Mesothelial cell of epicardium (in vitro differentiated cells): ENCODE data around the gene USP17L13. TPM values are rescaled to one million over a fixed set of nuclear protein-coding genes. Genes with fewer than 3 reads are reported as not detected.
"Not testable (repeated sequence)": the region's sequence is repeated elsewhere in the genome, so short reads cannot be mapped to it uniquely, and the experiment has no call there.

Source experiments
- DNase-seq, 2 experiments: peaks; one replicate each; pipeline ENCODE4 v3.0.0; 2021; ENCODE audit warnings: low spot score in 2 of 2; ENCODE audit not compliant: unreplicated experiment in 2 of 2
- H3K27ac Mint-ChIP-seq: 2 replicates; pipeline ENCODE4 v1.8.0; 2021; ENCODE audit warnings: mixed read lengths
- H3K27me3 Mint-ChIP-seq: 2 replicates; pipeline ENCODE4 v1.8.0; 2021; ENCODE audit warnings: low read depth, mixed read lengths
- H3K36me3 Mint-ChIP-seq: 2 replicates; pipeline ENCODE4 v1.8.0; 2021; ENCODE audit warnings: mixed read lengths
- H3K4me1 Mint-ChIP-seq: 2 replicates; pipeline ENCODE4 v1.8.0; 2021; ENCODE audit warnings: mixed read lengths
- H3K4me3 Mint-ChIP-seq: 2 replicates; pipeline ENCODE4 v1.8.0; 2021; ENCODE audit warnings: mild to moderate bottlenecking, moderate library complexity, mixed read lengths
- H3K9me3 Mint-ChIP-seq: 2 replicates; pipeline ENCODE4 v1.8.0; 2021; ENCODE audit warnings: mixed read lengths
- total RNA-seq: library from RNA; stranded (reverse); gene quantifications from 3 replicates; pipeline ENCODE4 v1.2.1, GENCODE V29; 2021

Gene USP17L13
- total RNA-seq, 1 donor from 2014 or later = not detected

- not testable (repeated sequence) for H3K4me1 Mint-ChIP-seq, DNase-seq
Measured at GRCh38 chr4:9267319-9267718, 42.6 kb downstream of the USP17L13 start, which contains the start of gene USP17L22. USP17L22 (plus strand) TSS chr4:9267619; CDS start chr4:9267619, 0 bp downstream.

GRCh38 chr4:9271719-9272118 lies 47.0 kb downstream of the USP17L13 start:
- H3K27me3 Mint-ChIP-seq, H3K27ac Mint-ChIP-seq, H3K9me3 Mint-ChIP-seq, H3K4me3 Mint-ChIP-seq, H3K36me3 Mint-ChIP-seq, H3K4me1 Mint-ChIP-seq: not testable (repeated sequence)
- DNase-seq = peak; percentile 40 to 43

More at GRCh38 chr4:9267319-9267718, 42.6 kb downstream of the USP17L13 start, which contains the start of gene USP17L22:
- H3K27ac Mint-ChIP-seq, H3K9me3 Mint-ChIP-seq, H3K27me3 Mint-ChIP-seq, H3K36me3 Mint-ChIP-seq, H3K4me3 Mint-ChIP-seq: not testable (repeated sequence)

Other genes with a start within 250 kb of the USP17L13 start
- not detected in 3 replicates for gene FAM90A26, start 54.5 kb upstream of the USP17L13 start, total RNA-seq
- not detected in 3 replicates for gene USP17L10, start 14.2 kb upstream of the USP17L13 start, total RNA-seq
- 0.14 TPM in 1 of 3 replicates, not detected in the others for gene USP17L11, start 9.5 kb upstream of the USP17L13 start, total RNA-seq
- not detected in 3 replicates for gene USP17L12, start 4.7 kb upstream of the USP17L13 start, total RNA-seq
- gene USP17L15, start 9.5 kb downstream of the USP17L13 start, total RNA-seq = 0.16 TPM in 1 of 3 replicates, not detected in the others
- not detected in 3 replicates for gene USP17L17, start 19.0 kb downstream of the USP17L13 start, total RNA-seq
- not detected in 3 replicates for gene USP17L18, start 23.7 kb downstream of the USP17L13 start, total RNA-seq
- not detected in 3 replicates for gene USP17L19, start 28.5 kb downstream of the USP17L13 start, total RNA-seq
- not detected in 3 replicates for gene USP17L20, start 33.2 kb downstream of the USP17L13 start, total RNA-seq
- gene USP17L21, start 38.0 kb downstream of the USP17L13 start, total RNA-seq = not detected in 3 replicates
- not detected in 3 replicates for gene USP17L22, start 42.7 kb downstream of the USP17L13 start, total RNA-seq
- gene USP17L24, start 100.3 kb downstream of the USP17L13 start, total RNA-seq = not detected in 3 replicates
- gene USP17L25, start 105.0 kb downstream of the USP17L13 start, total RNA-seq = not detected in 3 replicates
- not detected in 3 replicates for gene USP17L26, start 109.8 kb downstream of the USP17L13 start, total RNA-seq
- gene USP17L5, start 114.5 kb downstream of the USP17L13 start, total RNA-seq = not detected in 3 replicates
- gene USP17L27, start 119.3 kb downstream of the USP17L13 start, total RNA-seq = not detected in 3 replicates
- not detected in 3 replicates for gene USP17L28, start 124.0 kb downstream of the USP17L13 start, total RNA-seq
- not detected in 3 replicates for gene USP17L29, start 128.7 kb downstream of the USP17L13 start, total RNA-seq
- not detected in 3 replicates for gene USP17L30, start 138.2 kb downstream of the USP17L13 start, total RNA-seq
- not detected in 3 replicates for gene DEFB131A, start 219.5 kb downstream of the USP17L13 start, total RNA-seq